ENCODE results near the gene DENND1A. TPM values are rescaled to one million over a fixed set of nuclear protein-coding genes. Genes with fewer than 3 reads are reported as not detected.

DENND1A gene
- total RNA-seq, 1 experiment from 2014 or later: 42.5 TPM

DNA sequence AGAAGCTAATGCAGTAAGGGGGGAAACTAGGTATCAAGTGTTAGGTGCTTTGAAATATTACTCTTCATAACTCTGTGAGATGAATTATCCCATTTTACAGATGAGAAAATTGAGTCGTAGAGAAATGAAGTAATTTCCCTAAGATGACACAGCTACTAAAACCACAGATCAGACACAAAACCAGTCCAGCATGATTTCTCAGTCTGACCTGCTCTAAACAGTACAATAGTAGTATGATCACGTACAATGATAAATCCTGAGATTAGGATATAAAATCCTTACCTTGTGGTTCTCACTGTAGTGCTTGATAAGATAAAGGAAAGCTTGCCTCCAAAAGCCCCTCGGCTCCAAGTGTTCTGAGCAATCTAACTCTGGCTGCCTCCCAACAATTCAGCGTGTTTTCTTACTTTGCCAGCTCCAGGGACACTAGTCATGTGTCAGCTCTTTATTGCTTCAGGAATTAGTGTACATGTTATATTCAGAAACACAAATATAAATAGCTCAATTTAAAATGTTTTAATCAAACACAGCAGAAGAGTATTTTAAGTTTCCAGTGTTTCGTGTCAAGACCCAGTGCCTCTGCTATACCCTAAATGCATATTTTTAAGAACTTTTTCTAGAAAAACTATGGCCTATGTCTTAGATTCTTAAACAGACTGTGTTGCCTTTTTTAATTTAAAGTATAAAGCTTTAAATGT is 243.6 kb downstream of the DENND1A start:
- CTCF ChIA-PET: interaction anchor here (0.6 to 1.2 kb wide), 3 partner anchors 9 to 389 kb away, joined by 3 to 4 read pairs (median 3); no protein-coding TSS in a partner anchor
- intact Hi-C loops (cut with micrococcal nuclease): no loop called here
- H3K27me3 Mint-ChIP-seq (ENCODE audit: insufficient read depth, unreplicated experiment): no peaks in the 10 kb centered on the region
- peak; percentile 39 for DNase-seq (ENCODE audit: unreplicated experiment)
- no peak overlapping the region for H3K4me3 Mint-ChIP-seq (ENCODE audit: unreplicated experiment)
- no peaks in the 10 kb centered on the region for H3K9me3 Mint-ChIP-seq (ENCODE audit: unreplicated experiment)
- no TSS peak for BruUV-seq (replicated peaks)
- H3K27ac Mint-ChIP-seq (ENCODE audit: low read depth, unreplicated experiment): no peak overlapping the region
- TF ChIP-seq, protein P1, sequence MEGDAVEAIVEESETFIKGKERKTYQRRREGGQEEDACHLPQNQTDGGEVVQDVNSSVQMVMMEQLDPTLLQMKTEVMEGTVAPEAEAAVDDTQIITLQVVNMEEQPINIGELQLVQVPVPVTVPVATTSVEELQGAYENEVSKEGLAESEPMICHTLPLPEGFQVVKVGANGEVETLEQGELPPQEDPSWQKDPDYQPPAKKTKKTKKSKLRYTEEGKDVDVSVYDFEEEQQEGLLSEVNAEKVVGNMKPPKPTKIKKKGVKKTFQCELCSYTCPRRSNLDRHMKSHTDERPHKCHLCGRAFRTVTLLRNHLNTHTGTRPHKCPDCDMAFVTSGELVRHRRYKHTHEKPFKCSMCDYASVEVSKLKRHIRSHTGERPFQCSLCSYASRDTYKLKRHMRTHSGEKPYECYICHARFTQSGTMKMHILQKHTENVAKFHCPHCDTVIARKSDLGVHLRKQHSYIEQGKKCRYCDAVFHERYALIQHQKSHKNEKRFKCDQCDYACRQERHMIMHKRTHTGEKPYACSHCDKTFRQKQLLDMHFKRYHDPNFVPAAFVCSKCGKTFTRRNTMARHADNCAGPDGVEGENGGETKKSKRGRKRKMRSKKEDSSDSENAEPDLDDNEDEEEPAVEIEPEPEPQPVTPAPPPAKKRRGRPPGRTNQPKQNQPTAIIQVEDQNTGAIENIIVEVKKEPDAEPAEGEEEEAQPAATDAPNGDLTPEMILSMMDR (IDR thresholded peaks at IDR 0.05; ENCODE audit: unreplicated experiment): no peak
- peaks cover 16% of the 10 kb centered on the region for H3K4me1 Mint-ChIP-seq (ENCODE audit: insufficient read depth, unreplicated experiment)
- peaks cover 8% of the 10 kb centered on the region for H3K36me3 Mint-ChIP-seq (ENCODE audit: insufficient read depth, unreplicated experiment)
- POLR2A ChIA-PET: interaction anchor here (0.6 to 1.4 kb wide), 4 partner anchors 11 to 183 kb away, joined by 3 to 4 read pairs (median 3); no protein-coding TSS in a partner anchor

GRCh38 chr9:123685489-123686083 is 244.3 kb downstream of the DENND1A start:
- ChIA-PET POLR2A (interaction anchor here (0.6 to 1.4 kb wide), 3 partner anchors 12 to 184 kb away, joined by 3 to 4 read pairs (median 3); no protein-coding TSS in a partner anchor), CTCF (interaction anchor here (0.6 kb wide), 1 partner anchor 389 kb away, joined by 3 read pairs; no protein-coding TSS in a partner anchor)
- Mint-ChIP-seq H3K27ac (ENCODE audit: low read depth, unreplicated experiment) (no peak overlapping the region), H3K36me3 (ENCODE audit: insufficient read depth, unreplicated experiment) (peaks cover 8% of the 10 kb centered on the region), H3K4me3 (ENCODE audit: unreplicated experiment) (no peak overlapping the region), H3K4me1 (ENCODE audit: insufficient read depth, unreplicated experiment) (peaks cover 16% of the 10 kb centered on the region), H3K9me3 (ENCODE audit: unreplicated experiment) (no peaks in the 10 kb centered on the region), H3K27me3 (ENCODE audit: insufficient read depth, unreplicated experiment) (no peaks in the 10 kb centered on the region)
- TF ChIP-seq, protein P1 (IDR thresholded peaks at IDR 0.05; ENCODE audit: unreplicated experiment): no peak
- DNase-seq (ENCODE audit: unreplicated experiment): no peak
- intact Hi-C loops (cut with micrococcal nuclease): no loop called here
- no TSS peak for BruUV-seq (replicated peaks)

GRCh38 chr9:123684393-123685149 is 245.4 kb downstream of the DENND1A start:
- no TSS peak for BruUV-seq (replicated peaks)

More at GRCh38 chr9:123684393-123685149, 245.4 kb downstream of the DENND1A start:
- DNase-seq (ENCODE audit: unreplicated experiment): no peak
- peaks cover 8% of the 10 kb centered on the region for H3K36me3 Mint-ChIP-seq (ENCODE audit: insufficient read depth, unreplicated experiment)
- TF ChIP-seq, protein P1 (IDR thresholded peaks at IDR 0.05; ENCODE audit: unreplicated experiment): no peak
- intact Hi-C loops (cut with micrococcal nuclease): no loop called here
- ChIA-PET POLR2A (interaction anchor here (1.1 kb wide), 1 partner anchor 18 kb away, joined by 3 read pairs; no protein-coding TSS in a partner anchor), CTCF (interaction anchor here (0.6 kb wide), 1 partner anchor 661 kb away, joined by 3 read pairs; no protein-coding TSS in a partner anchor)
- no peak overlapping the region for H3K4me3 Mint-ChIP-seq (ENCODE audit: unreplicated experiment)
- H3K27me3 Mint-ChIP-seq (ENCODE audit: insufficient read depth, unreplicated experiment): no peaks in the 10 kb centered on the region
- no peak overlapping the region for H3K27ac Mint-ChIP-seq (ENCODE audit: low read depth, unreplicated experiment)
- H3K9me3 Mint-ChIP-seq (ENCODE audit: unreplicated experiment): no peaks in the 10 kb centered on the region
- H3K4me1 Mint-ChIP-seq (ENCODE audit: insufficient read depth, unreplicated experiment): peaks cover 11% of the 10 kb centered on the region
